Measurements from ENCODE around the gene CHRND.

The CHRND gene

GRCh38 chr2:232501331-232501771, 24.6 kb upstream of the CHRND start:
- DNase-seq (ENCODE audit: low read depth), result no peak
- H3K4me3 ChIP-seq (ENCODE audit: low read depth, low read length), result no peak overlapping the region
- no peak for TF ChIP-seq CTCF (IDR thresholded peaks at IDR 0.05; ENCODE audit: low read depth, low read length, missing control alignments)

GRCh38 chr2:232501794-232502390, 24.1 kb upstream of the CHRND start:
- DNase-seq (ENCODE audit: low read depth), result no peak
- H3K4me3 ChIP-seq (ENCODE audit: low read depth, low read length), result no peak overlapping the region
- no peak for TF ChIP-seq CTCF (IDR thresholded peaks at IDR 0.05; ENCODE audit: low read depth, low read length, missing control alignments)

GRCh38 chr2:232502511-232502910, 23.4 kb upstream of the CHRND start:
- no peak for DNase-seq (ENCODE audit: low read depth)
- no peak for TF ChIP-seq CTCF (IDR thresholded peaks at IDR 0.05; ENCODE audit: low read depth, low read length, missing control alignments)
- H3K4me3 ChIP-seq (ENCODE audit: low read depth, low read length), result no peak overlapping the region

GRCh38 chr2:232502911-232503808, 22.8 kb upstream of the CHRND start:
- no peak overlapping the region for H3K4me3 ChIP-seq (ENCODE audit: low read depth, low read length)
- no peak for TF ChIP-seq CTCF (IDR thresholded peaks at IDR 0.05; ENCODE audit: low read depth, low read length, missing control alignments)
- no peak for DNase-seq (ENCODE audit: low read depth)

GRCh38 chr2:232503809-232504323, 22.1 kb upstream of the CHRND start:
- no peak overlapping the region for H3K4me3 ChIP-seq (ENCODE audit: low read depth, low read length)
- TF ChIP-seq CTCF (IDR thresholded peaks at IDR 0.05; ENCODE audit: low read depth, low read length, missing control alignments), result no peak
- DNase-seq (ENCODE audit: low read depth), result no peak

- no peak for DNase-seq (ENCODE audit: low read depth)
- H3K4me3 ChIP-seq (ENCODE audit: low read depth, low read length), result no peak overlapping the region
- no peak for TF ChIP-seq CTCF (IDR thresholded peaks at IDR 0.05; ENCODE audit: low read depth, low read length, missing control alignments)
These were observed 21.5 kb upstream of the CHRND start for GRCh38 chr2:232504438-232504837.

Data from GM12864 (cell line).